BJ (cell line): ENCODE results near the gene ETV6. TPM values are rescaled to one million over a fixed set of nuclear protein-coding genes. Genes with fewer than 3 reads are reported as not detected.

Experiments
- CTCF ChIA-PET: fragments of 350-600 bp; formaldehyde crosslinking; extraction: SDS; loops from one replicate; lab custom pipeline; 2021; ENCODE audit warnings: antibody characterized with exemption, inconsistent platforms; lab: Yijun Ruan, JAX
- POLR2A ChIA-PET: fragments of 300-600 bp; sonication (Branson Sonifier 250); formaldehyde crosslinking; extraction: SDS; loops from one replicate; lab custom pipeline; 2021; ENCODE audit warnings: antibody characterized with exemption; lab: Charles Lee
- DNase-seq: peaks from one replicate; pipeline ENCODE4 v3.0.0-alpha.2; 2011; ENCODE audit warnings: low read depth
- H3K27me3 ChIP-seq: 2 replicates; pipeline ENCODE4 v1.6.0; 2011; ENCODE audit warnings: low read length; ENCODE audit not compliant: control insufficient read depth, insufficient read depth
- H3K36me3 ChIP-seq: 2 replicates; pipeline ENCODE4 v1.5.1; 2011; ENCODE audit warnings: low read length; ENCODE audit not compliant: control insufficient read depth, insufficient read depth
- H3K4me3 ChIP-seq: 2 replicates; pipeline ENCODE4 v1.5.1; 2011; ENCODE audit warnings: low read depth, mild to moderate bottlenecking, control low read depth, low read length
- polyA plus RNA-seq: library from polyadenylated mRNA; depleted of rRNA; stranded (reverse); fragments of >200 nt; gene quantifications from 2 replicates; pipeline ENCODE4 v1.2.3, GENCODE V29; 2011
- TF ChIP-seq, protein P1 (sequence below): IDR thresholded peaks from 2 replicates; pipeline ENCODE4 v1.5.1; 2011; ENCODE audit warnings: low read depth, mild to moderate bottlenecking, control low read depth, inconsistent platforms, low read length, moderate library complexity; ENCODE audit not compliant: insufficient read depth

The ETV6 gene
- polyA plus RNA-seq, 1 experiment, result 10.7 TPM

DNA sequence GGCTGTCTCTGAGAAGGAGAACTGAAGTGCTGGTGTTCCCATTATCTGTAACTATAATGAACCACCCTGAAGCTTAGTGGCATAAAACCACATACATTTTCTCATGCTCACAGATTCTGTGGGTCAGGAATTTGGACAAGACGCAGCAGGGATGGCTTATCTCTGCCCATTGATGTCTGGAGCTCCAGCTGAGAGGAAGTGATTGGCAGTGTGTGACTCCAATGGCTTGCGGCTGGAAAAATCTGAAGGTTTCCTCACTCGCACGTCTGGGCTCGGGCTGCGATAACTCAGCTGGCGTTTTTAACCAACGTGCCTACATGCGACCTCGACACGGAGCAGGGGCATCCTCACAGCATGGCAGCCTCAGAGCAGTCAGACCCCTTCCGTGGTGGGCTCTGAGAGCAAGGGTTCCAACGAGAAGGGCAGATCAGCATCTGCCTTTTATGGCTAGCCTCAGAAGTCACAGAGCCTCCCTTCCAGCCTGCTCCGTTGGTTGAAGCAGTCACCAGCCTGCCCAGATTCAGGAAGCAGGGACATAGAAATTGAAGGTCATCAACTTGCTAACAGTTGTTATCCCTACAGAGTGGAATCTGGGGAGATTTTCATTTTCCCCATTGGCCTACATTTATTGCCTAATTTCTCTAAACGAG lies 277.9 kb downstream of the ETV6 start:
- Histone ChIP-seq H3K36me3 (no peaks in the 10 kb centered on the region), H3K27me3 (peaks cover 5% of the 10 kb centered on the region; the same call in 1 of the 2 replicates), H3K4me3 (no peak overlapping the region)
- POLR2A ChIA-PET, result no interaction called here
- TF ChIP-seq, protein P1, sequence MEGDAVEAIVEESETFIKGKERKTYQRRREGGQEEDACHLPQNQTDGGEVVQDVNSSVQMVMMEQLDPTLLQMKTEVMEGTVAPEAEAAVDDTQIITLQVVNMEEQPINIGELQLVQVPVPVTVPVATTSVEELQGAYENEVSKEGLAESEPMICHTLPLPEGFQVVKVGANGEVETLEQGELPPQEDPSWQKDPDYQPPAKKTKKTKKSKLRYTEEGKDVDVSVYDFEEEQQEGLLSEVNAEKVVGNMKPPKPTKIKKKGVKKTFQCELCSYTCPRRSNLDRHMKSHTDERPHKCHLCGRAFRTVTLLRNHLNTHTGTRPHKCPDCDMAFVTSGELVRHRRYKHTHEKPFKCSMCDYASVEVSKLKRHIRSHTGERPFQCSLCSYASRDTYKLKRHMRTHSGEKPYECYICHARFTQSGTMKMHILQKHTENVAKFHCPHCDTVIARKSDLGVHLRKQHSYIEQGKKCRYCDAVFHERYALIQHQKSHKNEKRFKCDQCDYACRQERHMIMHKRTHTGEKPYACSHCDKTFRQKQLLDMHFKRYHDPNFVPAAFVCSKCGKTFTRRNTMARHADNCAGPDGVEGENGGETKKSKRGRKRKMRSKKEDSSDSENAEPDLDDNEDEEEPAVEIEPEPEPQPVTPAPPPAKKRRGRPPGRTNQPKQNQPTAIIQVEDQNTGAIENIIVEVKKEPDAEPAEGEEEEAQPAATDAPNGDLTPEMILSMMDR, result no peak
- CTCF ChIA-PET, result no interaction called here
- no peak for DNase-seq

DNA sequence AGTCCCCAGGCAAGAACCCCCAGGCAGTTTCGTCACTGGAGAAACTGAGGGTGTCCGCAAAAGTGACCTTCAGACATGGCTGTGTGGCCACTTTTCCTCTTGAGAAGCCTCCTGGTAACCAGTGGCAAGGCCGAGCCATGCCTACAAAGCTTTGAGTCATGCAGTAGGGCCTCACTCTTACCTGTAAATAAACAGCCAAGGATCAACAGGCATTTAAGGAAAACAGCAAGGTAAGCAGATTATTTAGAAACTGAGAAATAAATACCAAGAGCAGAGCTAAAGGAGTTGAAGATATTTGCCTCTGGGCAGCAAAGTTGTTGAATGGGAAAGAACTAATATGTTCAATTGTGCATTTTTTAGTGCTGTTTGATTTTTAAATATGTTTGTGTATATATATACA lies 280.2 kb downstream of the ETV6 start:
- ChIA-PET CTCF (no interaction called here), POLR2A (no interaction called here)
- TF ChIP-seq, protein P1, result no peak

DNA sequence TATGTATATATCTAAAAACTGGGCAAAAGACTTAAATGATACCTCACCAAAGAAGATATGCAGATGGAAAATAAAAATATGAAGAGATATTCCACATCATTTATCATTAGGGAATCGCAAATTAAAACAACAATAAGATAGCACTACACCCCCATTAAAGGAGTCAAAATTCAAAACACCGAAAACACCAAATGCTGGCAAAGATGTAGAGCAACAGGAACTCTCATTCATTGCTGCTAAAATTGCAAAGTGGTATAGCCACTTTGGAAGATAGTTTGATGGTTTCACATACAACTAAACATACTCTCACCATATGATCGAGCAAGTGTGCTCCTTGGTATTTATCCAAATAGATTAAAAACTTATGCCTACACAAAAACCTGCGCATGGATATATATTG lies 289.7 kb downstream of the ETV6 start:
- no peaks in the 10 kb centered on the region for H3K36me3 ChIP-seq
- no peak for DNase-seq
- no peak overlapping the region for H3K4me3 ChIP-seq
- ChIA-PET POLR2A (no interaction called here), CTCF (no interaction called here)
- TF ChIP-seq, protein P1, result no peak
- no peaks in the 10 kb centered on the region for H3K27me3 ChIP-seq

More for the DNA sequence above, 280.2 kb downstream of the ETV6 start:
- Histone ChIP-seq H3K36me3 (no peaks in the 10 kb centered on the region), H3K27me3 (peaks cover 3% of the 10 kb centered on the region; the same call in 1 of the 2 replicates), H3K4me3 (no peak overlapping the region)
- no peak for DNase-seq

DNA sequence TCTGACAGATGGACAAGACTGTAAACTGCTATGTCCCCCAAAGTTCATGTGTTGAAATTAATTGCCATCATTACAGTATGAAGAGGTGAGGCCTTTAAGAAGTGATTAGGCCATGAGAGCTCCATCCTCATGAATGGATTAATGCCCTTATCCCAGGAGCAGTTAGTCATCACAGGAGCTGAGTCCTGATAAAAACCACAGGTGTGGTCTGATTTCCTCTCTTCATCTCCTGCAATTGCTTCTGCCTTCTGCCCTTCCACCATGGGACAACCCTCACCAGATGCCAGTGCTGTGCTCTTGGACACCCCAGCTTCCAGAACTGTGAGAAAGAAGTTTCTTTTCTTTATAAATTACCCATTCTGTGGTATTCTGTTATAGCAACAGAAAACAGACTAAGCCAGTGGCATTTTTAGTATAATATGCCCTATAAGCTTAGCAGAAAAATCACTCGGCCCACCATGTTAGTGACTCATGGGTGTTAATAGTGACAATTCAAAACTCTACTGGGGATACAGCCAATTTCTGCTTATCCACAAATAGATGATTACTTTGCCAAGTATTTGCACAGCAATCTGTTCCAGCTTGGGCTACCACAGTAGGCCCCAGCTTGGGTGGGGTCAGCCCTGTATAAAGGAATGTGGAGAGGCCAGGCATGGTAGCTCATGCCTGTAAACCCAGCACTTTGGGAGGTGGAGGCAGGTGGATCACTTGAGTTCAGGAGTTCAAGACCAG lies 292.3 kb downstream of the ETV6 start:
- ChIA-PET POLR2A (no interaction called here), CTCF (interaction anchor here (1.0 to 1.5 kb wide), 2 partner anchors 16 to 91 kb away, joined by 4 to 7 read pairs; no protein-coding TSS in a partner anchor)
- no peaks in the 10 kb centered on the region for H3K36me3 ChIP-seq
- TF ChIP-seq, protein P1, result no peak
- no peak overlapping the region for H3K4me3 ChIP-seq
- peak; percentile 79 for DNase-seq
- H3K27me3 ChIP-seq, result 0 out of 2 replicates have a peak, but pooled peaks cover 2% of the 10 kb centered on the region

DNA sequence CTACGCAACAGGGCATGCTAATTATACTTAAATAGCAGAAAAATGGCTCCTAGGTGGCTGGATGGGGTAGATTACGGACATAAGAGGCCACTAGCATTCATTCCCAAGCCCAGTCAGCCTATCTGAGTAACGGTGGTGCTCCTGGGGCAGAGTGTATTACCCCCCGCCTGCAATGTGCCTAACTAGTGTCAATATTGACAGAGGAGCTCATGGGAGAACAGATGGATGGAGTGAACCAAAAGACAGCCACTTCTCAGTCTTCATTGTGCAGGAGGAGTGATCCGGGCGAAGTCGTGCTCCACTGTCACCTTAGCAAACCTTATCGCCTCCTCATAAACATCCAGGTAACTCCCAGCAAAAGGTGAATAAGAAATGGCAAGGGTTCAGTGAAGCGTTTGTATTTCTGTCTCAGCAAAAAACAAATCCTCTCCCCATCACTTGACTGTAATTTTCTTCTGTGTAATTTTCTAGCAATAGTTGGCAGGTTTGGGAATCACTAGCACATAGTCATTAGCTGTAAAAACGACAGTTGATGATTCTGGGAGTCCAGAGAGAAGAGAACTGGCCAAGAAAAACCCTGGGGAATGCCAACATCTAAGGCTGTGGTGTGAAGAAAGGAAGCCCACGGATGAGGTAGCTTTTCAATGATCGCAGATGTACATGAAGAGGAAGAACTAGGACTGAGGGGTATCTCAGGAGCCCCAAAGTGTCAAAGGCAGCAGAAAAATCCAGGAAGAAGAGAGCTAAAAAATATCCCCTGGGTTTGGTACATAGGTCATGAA lies 294.6 kb downstream of the ETV6 start:
- Histone ChIP-seq H3K36me3 (no peaks in the 10 kb centered on the region), H3K27me3 (peaks cover 8% of the 10 kb centered on the region; the same call in 1 of the 2 replicates), H3K4me3 (no peak overlapping the region)
- CTCF ChIA-PET, result no interaction called here
- TF ChIP-seq, protein P1, result no peak
- POLR2A ChIA-PET, result no interaction called here
- no peak for DNase-seq
